ENCODE data around the gene SAMD11.

GRCh38 chr1:935751-936231, 12.1 kb downstream of the SAMD11 start:
- TF ChIP-seq YY1 (IDR thresholded peaks at IDR 0.05; ENCODE audit: insufficient read depth, insufficient read length) (no peak), ZNF274 (IDR thresholded peaks at IDR 0.05; ENCODE audit: low read depth, low read length) (no peak)
